HG03135 (cell line): ENCODE data around the gene ZNF785.

Source experiments
- ATAC-seq: cut with Tn5 transposase; IDR thresholded peaks from one replicate; pipeline ENCODE4 v1.9.1; 2021; ENCODE audit warnings: mild to moderate bottlenecking, moderate library complexity; ENCODE audit not compliant: unreplicated experiment

ZNF785 gene

DNA sequence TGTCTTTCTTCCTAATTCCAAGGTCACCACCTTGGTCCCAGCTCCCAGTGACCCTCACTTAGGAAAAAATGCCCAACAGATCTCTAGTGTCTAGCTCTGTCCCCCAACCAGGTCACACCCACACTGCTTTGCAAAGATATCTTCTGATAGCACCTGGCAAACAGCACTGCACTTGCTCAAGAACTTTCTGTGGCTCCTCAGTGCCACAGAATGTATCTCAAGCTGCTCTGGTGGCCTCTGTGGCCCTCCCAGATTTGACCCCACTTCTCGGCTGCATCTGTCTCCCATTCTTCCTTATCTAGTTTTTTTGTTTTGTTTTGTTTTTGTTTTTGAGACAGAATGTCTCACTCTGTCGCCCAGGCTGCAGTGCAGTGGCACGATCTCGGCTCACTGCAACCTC, 19.0 kb downstream of the ZNF785 start:
- ATAC-seq = no peak

DNA sequence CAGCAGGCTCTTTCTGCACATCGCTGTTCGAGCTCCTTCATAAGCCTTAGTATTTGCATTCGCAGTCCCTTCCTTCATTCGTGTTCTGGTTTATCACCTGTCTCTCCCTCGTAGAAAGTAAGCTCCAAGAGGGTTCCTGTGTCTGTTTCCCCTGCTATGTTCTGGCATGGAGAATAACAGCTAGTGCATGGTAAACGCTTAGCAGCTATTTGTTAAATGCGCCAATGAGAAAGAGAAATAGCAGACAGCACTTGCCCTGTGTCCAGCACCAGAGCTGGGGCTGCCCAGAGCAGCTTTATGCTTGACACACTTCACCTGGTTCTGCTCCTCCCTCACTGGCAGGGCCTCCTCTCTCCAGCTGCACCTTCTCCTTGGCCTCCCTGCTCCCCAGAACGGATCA, 19.5 kb downstream of the ZNF785 start:
- no peak for ATAC-seq

DNA sequence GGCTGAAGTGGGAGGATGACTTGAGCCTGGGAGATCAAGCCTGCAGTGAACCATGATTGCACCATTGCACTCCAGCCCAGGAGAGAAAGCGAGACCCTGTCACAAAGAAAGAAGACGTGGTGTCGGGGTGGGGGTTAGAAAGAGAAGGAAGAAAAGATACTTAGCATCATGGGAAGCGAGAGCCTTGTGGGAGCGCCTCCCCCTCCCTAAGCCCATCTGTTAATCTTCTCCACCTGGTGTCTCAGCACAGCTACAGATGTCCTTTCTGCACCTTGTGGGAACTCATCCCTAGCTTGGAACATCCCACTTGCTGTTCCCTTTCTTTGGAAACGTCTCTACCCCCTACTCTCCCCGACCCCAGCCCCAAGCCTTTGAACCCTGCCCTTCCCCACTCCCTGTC, 20.0 kb downstream of the ZNF785 start:
- ATAC-seq = no peak

DNA sequence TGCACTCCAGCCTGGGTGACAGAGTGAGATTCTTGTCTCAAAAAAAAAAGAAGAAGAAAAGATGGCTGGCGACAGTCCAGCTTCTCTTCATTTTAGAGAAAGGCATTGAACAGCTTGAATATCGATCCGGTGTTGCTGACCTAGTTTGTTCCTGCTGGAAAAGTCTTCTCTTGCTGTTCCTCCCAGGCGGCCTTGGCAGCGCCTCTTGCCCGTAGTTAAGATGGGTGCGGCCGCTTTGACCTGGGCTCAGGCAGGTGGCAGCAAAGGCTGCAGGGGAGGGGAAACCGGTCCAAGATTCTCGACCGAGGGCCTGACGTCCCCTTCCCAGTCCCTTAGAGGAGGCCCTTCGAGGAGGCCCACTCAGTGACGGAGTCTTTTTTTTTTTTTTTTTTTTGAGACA, 23.5 kb downstream of the ZNF785 start:
- ATAC-seq = no peak

DNA sequence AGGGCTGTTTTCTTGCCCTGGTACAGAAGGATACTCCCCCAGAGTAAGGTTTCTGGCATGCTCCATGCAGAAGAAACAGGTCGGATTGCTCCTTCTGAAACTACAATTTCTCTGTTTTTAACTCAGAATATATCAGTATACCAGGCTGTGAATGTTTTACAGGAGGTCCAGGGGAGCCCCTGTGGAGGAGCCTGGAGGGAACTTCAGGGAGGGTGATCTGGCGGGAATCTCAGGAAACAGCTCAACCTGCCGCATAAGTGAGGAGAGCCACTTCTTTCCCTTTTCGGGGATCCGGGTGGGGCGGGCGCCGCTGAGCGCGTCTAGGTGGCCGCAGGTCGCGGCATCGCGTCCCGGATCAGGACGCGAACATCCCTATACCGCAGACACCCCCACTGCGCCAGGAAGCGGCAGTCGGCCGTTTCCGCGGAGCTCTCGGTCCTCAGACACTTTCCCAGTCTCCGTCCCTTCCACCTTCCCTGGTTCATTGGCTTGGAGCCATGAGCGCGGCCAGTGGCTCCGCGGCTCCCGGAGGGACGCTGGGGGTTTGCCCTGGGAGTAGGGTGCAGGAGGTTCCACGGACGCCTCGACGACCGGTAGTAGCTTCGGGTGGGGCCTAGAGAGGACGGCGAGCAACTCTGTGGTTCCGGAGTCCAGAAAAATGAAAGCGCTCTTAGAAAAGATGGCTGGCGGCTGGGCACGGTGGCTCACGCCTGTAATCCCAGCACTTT, 24.2 kb downstream of the ZNF785 start:
- no peak for ATAC-seq

DNA sequence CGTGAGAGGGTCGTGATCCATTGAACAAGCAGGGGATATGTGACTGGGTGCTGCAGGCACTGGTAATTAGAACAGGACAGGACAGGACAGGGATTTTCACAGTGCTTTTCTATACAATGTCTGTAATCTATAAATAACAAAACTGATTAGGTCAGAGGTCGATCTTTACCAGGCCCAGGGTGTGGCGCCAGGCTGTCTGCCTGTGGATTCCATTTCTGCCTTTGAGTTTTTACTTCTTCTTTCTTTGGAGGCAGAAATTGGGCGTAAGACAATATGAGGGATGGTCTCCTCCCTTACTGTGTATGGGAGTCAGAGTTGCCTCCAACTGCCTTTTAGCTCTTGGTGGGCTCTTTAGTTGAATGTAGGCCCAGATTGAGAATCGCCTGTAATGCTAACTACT, 25.8 kb downstream of the ZNF785 start:
- ATAC-seq = no peak

DNA sequence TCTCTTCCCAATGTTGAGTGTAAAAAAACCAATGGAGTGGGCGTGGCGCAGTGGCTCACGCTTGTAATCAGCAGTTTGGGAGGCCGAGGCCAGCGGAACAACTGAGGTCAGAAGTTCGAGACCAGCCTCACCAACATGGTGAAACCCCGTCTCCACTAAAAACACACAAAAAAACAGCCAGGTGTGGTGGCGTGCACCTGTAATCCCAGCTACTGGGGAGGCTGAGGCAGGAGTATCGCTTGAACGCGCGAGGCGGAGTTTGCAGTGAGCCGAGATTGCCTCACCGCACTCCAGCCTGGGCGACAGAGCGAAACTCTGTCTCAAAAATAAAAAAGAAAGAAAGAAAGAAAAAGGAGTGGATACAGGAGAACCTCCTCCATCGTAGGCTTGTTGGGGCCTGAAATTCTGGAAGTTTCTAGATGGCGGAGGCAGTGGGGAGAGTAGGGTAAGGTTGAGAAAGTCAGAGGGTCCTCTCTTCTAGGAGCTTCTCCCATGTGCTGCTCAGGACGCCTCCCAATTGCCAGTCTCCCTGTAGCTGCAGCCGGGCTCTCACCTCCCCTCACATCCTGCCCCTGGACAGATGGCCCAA, 26.6 kb downstream of the ZNF785 start:
- ATAC-seq = no peak

DNA sequence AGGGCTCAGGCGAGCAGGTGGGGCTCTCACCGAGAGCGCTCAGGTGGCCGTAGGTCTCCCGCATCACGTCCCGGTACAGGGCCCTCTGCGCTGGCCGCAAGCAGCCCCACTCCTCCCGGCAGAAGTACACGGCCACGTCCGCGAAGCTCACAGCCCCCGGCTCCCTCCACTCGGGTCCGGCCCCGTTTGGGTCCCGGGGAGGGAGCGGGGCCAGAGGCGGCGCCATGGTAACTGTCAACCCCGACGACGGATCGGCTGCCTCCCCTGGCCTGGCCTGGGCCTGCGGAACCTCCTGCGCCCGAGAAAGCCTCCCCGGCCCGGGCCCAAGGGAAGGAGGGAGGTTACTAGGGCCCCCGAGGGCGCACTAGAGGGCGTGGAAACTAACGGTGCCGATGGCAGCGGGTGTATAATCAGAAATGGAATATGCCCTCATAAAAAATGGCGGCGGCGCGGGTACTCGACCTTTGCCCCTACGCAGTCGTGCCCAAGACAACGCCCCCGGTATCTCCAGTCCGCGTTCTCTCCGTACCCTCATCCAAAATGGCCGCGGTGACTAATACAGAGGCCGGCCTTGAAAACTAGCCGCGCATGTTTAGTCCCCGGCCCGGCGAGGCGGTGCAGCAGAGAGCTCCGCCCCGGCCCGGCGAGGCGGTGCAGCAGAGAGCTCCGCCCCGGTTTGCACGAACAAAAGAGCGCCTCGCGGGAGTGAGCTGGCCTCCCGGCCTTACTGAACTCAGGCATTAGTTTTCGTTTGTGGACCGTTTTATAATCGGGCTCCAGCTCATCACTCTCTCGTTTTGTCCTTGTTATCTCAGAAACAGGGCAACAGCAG, 27.3 kb downstream of the ZNF785 start, which contains the start of gene ZNF764:
ZNF764 (minus strand) TSS at position 418 of the 832 bp plus-strand sequence; CDS start at position 226, 192 bp downstream.
- ATAC-seq = peak; percentile 91

DNA sequence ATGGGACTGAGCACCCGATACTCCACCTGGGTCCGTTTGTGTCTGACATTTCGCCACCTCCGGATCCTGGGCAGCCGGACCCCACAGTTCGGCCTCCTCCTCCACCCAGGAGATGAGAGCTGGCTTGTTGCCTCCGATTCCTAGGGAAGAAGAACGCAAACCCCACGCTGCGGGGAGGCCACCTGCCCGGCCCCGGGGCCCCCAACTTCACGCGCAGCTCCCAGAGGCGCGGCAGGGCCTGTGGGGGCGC, 27.9 kb downstream of the ZNF785 start:
- ATAC-seq = peak; percentile 20

DNA sequence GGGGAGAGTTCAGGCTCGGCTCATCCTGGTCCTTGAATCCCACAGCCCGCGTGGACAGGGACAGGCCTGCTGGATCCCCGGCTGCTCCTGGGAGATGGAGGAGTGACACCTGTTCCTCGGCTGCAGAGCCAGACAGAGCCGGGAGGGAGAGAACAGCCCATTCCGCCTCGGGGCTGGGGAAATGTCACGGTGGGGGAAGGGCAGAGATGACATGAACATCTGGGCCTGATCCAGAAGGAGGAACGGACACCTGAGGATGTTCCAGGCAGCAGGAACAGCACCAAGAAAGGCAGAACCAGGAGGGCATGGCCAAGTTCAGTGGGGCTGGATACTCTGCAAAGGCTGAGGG, 29.4 kb downstream of the ZNF785 start:
- ATAC-seq = no peak

DNA sequence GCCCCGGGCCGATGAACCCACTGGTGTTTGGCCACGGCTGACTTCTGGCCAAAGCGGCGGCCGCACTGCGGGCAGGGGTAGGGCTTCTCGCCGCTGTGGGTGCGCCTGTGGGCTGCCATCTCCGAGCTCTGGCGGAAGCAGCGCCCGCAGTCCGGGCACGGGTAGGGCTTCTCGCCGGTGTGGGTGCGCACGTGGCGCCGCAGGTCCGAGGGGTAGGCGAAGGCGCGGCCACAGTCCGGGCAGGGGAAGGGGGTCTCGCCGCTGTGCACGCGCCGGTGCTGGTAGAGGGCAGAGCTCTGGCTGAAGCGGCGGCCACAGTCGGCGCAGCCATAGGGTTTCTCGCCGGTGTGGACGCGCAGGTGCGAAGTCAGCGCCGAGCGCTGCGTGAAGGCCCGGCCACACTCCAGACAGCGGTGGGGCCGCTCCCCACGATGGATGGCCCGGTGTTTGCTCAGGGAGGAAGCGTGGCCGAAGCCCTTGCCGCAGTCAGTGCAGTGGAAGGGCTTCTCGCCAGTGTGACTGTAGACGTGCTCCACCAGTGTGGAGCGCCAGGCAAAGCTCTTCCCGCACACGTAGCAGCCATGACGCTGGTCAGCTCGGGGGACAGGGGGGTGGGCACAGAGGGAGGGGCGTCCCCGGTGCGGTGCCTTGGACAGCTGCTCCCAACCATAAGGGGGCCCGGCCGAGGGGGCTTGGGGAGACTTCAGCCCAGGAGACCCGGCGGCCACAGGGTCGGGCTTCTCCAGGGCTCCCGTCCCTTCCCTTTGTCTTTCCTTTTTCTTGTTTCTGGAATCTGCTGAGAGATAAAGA, 30.0 kb downstream of the ZNF785 start:
- no peak for ATAC-seq

DNA sequence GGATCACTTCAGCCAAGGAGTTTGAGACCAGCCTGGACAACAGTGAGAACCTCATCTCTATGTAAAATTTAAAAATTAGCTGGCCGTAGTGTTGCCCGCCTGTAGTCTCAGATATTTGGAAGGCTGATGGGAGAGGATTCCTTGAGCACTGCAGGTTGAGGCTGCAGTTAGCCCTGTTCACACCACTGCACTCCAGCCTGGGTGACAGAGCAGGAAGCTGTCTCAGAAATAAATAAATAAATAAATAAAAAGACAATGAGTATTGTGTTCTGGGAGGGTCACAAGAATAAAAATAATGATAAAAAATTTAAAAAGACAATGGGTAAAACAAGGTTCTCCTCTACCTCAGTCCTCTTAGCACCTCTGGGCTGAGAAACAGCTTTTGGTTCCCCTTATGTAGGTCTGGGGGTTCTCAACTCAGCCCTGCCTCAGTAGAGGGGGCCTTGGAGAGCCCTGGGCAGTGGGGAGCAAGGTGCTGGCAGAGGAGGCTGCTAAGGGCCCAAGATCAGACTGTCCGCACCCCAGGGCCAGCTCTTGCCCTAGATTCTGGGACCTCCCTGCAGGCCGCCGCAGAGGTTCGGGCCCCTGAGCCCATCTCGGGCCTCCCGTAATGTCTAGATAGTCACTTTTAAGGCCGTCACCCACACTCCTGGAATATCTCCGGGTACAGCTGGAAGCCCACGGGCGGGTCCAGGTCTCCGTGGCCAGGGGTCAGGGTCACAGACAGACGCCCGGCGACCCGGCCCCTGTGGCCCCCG, 30.8 kb downstream of the ZNF785 start:
- ATAC-seq = no peak

DNA sequence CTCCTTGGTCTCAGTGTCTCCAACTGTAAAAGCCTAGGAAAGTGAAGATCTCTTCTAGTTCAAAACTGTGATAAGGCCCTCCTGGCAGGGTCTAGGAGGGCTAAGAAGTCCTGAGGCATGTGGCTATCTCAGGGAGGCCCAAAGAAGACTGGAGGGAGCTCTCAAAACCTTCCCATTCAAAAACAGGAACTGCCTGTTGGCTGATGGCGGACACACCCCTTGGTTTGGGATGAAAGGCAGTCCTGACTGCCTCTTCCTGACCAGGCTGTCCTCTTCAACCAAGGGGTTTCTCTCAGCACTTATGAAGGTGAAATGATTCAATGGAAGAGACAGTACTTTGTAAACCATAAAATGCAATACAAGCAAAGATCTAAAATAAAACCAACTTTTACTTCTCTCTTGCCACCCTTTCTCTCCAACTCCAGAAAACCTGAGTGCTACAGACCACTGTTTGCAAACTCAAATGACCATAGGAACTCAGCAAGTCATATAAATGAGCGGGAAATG, 32.1 kb downstream of the ZNF785 start:
- no peak for ATAC-seq

DNA sequence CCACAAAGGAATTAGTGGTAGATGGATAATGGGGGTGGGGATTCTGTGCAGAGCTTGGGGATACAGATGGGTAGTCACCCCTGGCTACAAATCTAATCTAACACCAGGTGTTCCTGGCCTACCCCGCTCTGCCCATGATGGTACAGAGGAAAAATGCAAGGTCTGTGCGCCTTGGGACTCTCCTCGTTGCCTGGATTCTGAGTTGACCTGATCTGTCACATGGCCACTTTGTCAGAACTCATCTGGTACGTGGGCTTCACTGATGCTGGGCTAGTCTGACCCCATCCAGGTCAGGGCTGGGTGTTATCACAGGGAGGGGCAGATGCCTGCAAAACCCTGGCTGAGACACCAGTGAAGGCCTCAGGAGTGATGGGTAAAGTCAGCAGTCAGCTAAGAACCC, 32.5 kb downstream of the ZNF785 start:
- ATAC-seq = no peak

DNA sequence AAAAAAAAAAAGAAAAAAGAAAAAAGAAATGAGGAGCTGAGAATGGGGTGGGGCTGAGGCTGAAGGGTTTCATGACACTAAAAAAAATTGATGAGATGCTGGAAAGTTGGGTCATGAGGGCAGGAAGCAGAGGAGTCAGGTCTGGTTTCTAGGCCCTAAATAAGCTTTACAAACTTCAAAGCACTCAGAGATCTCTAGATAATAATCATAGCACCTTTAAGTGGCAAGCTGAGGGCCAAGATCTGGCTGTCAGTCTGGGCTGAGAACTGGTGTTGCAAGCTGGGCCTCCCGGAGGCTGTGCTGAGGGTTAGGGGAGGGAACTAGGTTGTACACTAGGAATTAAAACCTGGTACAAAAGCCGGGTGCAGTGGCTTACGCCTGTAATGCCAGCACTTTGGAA, 33.7 kb downstream of the ZNF785 start:
- no peak for ATAC-seq

DNA sequence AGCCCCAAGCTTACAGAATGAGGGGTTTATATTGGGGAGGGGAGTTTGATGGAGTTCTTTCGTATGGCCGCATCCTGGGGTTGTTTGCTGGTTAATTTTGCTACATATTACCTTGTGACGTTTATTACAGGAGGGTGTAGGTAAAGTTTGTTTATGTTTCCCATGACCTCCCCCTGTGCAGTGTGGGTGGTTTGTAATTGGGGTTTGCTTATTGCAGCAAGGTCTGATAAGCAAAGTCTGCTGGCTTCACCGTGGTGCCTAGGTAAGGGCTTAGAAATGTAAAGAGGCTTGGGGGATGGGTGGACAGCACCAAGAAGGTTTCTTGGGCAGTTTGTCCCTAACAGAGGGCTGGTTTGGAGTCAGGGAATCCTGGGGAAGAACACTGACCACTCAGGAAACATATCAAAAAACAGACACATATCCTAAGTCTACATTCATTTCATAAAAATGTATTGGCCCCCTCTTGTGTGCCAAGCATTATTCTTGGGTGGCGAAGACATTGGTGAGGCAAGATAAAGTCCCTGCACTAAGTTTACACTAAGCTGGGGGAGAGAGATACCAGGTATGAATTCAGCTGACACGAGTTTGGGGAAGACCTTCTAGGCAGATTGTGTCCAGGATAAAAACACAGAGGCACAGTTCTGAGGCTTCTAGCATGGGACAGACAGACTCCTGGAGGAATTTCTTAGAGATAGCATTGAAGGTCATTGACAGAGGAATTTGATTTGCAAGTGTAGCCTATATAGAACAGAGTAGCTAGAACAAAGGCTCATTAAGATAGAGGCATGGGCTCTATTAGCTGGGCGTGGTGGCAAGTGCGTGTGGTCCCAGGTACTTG, 36.9 kb downstream of the ZNF785 start:
- no peak for ATAC-seq

DNA sequence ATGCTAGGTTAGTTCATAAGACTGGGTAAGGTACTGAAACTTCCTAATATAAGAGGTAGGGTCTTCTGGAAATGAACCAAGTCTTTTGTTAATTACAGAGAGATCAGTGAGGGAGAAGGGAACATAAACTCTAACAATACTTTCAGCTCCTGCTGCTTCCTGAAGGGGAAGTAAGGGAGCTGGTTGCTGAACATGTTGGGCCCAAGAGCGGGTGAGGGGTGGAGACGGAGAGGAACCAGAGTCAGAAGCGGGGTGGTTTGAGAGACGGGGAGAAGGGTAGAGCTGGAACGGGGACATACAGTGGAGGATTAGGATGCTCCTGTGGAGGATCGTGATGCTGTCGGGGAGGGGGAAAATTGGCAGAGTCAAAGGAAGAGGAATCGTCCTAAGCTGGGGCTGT, 39.4 kb downstream of the ZNF785 start:
- no peak for ATAC-seq

DNA sequence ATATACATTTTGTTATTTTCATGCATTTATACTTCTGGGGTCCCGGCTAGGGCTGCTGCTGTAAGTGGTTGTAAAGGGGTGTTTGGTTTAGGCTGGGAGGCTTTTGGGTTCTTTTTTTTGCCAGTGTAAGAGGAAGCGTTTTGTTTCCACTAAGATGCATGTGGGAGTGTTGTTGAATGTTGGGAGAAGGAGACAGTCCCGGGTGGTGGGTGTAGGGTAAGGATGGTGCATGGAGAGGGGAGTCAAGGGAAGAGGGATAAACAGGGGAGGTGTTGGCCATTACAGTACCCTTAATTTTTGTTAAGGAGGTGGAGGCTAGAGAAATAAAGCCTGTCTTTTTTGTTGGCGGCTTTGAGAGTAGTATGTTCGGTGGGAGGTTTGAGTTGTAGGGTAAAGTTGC, 42.4 kb downstream of the ZNF785 start:
- no peak for ATAC-seq

DNA sequence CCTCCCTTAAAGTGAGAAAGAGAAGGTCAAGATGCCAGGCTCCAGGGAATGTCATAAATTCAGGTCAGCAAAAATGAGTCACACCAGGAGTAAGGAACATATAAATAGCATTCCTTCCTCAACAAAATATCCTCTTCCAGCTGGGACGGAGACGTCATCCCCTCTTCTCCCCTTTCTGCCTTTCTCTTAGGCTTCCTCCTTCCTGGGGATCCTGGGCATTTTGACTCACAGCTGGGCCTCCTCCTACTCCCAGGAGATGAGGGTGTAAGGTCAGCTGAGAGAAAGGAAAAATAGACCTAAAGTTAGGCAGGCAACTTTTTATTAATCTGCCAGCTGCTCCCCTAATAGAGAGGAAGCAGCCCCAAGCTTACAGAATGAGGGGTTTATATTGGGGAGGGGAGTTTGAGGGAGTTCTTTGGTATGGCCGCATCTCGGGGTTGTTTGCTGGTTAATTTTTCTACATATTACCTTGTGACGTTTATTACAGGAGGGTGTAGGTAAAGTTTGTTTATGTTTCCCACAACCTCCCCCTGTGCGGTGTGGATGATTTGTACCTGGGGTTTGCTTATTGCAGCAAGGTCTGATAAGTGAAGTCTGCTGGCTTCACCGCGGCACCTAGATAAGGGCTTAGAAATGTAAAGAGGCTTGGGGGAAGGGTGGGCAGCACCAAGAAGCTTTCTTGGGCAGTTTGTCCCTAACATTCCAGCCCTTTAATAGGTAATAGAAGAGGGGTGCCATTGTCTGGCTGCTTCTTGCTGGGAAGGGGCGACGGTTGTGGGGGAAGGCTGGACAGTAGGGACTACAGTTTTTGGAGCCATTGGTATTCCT, 43.8 kb downstream of the ZNF785 start:
- no peak for ATAC-seq
